GM23338 (cell line): Measurements from ENCODE around the gene FLT3. TPM values are rescaled to one million over a fixed set of nuclear protein-coding genes. Genes with fewer than 3 reads are reported as not detected.

Source experiments
- ATAC-seq: fragments of 200-7000 bp; cut with Tn5 transposase; 3 replicates; pipeline ENCODE4 v1.9.1; 2020
- DNase-seq: peaks from one replicate; pipeline ENCODE4 v3.0.0-alpha.2; 2015; ENCODE audit warnings: low spot score
- H2AFZ ChIP-seq: fragments of 200-600 bp; sonication (generic); 2 replicates; pipeline ENCODE4 v1.8.0; 2016; ENCODE audit warnings: antibody characterized with exemption, mild to moderate bottlenecking, moderate library complexity
- H3F3A ChIP-seq: fragments of 200-600 bp; sonication (generic); replicated peaks from 2 replicates; pipeline ENCODE4 v1.8.0; 2017; ENCODE audit warnings: antibody characterized with exemption, mixed run types, low read depth
- H3K27ac ChIP-seq: fragments of 200-600 bp; sonication (generic); 2 replicates; pipeline ENCODE4 v1.6.1; 2016; ENCODE audit warnings: low read depth
- H3K27me3 ChIP-seq: fragments of 200-600 bp; sonication (generic); 2 replicates; pipeline ENCODE4 v1.8.0; 2016; ENCODE audit warnings: mild to moderate bottlenecking, mixed run types, moderate library complexity; ENCODE audit not compliant: insufficient read depth
- H3K36me3 ChIP-seq: fragments of 200-600 bp; sonication (generic); 2 replicates; pipeline ENCODE4 v1.8.0; 2016; ENCODE audit warnings: mild to moderate bottlenecking; ENCODE audit not compliant: insufficient read depth
- H3K4me1 ChIP-seq: fragments of 200-600 bp; sonication (generic); 2 replicates; pipeline ENCODE4 v1.8.0; 2016; ENCODE audit warnings: mild to moderate bottlenecking, moderate library complexity; ENCODE audit not compliant: insufficient read depth
- H3K4me2 ChIP-seq: fragments of 200-600 bp; sonication (generic); 2 replicates; pipeline ENCODE4 v1.7.1; 2017; ENCODE audit warnings: mixed run types
- H3K4me3 ChIP-seq: fragments of 200-600 bp; sonication (generic); 2 replicates; pipeline ENCODE4 v1.6.1; 2016; ENCODE audit warnings: mixed run types
- H3K79me2 ChIP-seq: fragments of 200-600 bp; sonication (generic); replicated peaks from 2 replicates; pipeline ENCODE4 v1.8.0; 2017; ENCODE audit warnings: mild to moderate bottlenecking; ENCODE audit not compliant: insufficient read depth
- H3K9me2 ChIP-seq: fragments of 200-600 bp; sonication (generic); 2 replicates; pipeline ENCODE4 v1.8.0; 2017; ENCODE audit not compliant: insufficient read depth
- H4K20me1 ChIP-seq: fragments of 200-600 bp; sonication (generic); replicated peaks from 2 replicates; pipeline ENCODE4 v1.8.0; 2017; ENCODE audit warnings: mild to moderate bottlenecking; ENCODE audit not compliant: insufficient read depth
- H3K27ac Mint-ChIP-seq: 2 replicates; pipeline ENCODE4 v1.8.0; 2020; ENCODE audit warnings: inconsistent platforms, mild to moderate bottlenecking, moderate library complexity, mixed read lengths
- H3K27me3 Mint-ChIP-seq: 3 replicates; pipeline ENCODE4 v1.8.0; 2022; ENCODE audit warnings: low read depth, mild to moderate bottlenecking, moderate library complexity, mixed read lengths, inconsistent platforms; ENCODE audit not compliant: insufficient read depth, poor library complexity
- H3K36me3 Mint-ChIP-seq: 3 replicates; pipeline ENCODE4 v1.8.0; 2021; ENCODE audit warnings: low read depth, mild to moderate bottlenecking, inconsistent platforms, moderate library complexity, mixed read lengths
- H3K4me1 Mint-ChIP-seq: 3 replicates; pipeline ENCODE4 v1.8.0; 2020; ENCODE audit warnings: mild to moderate bottlenecking, inconsistent platforms, mixed read lengths
- H3K4me3 Mint-ChIP-seq: 3 replicates; pipeline ENCODE4 v1.8.0; 2021; ENCODE audit warnings: moderate library complexity, mild to moderate bottlenecking, inconsistent platforms, mixed read lengths
- H3K9me3 Mint-ChIP-seq: 3 replicates; pipeline ENCODE4 v1.8.0; 2020; ENCODE audit warnings: moderate library complexity, mild to moderate bottlenecking, inconsistent platforms, mixed read lengths
- CTCF ChIP-seq, 2 experiments: fragments of 200-600 bp in 1 of 2; sonication (generic) in 1 of 2; conservative IDR thresholded peaks; 2 replicates each; pipeline versions ENCODE4 v1.5.1 to v1.6.1; 2016 to 2017; ENCODE audit warnings: antibody characterized with exemption in 2 of 2, low read depth in 2 of 2, mild to moderate bottlenecking in 2 of 2, moderate library complexity in 1 of 2
- ETS1 ChIP-seq: IDR thresholded peaks from 2 replicates; pipeline ENCODE4 v1.6.1; 2016; ENCODE audit warnings: antibody characterized with exemption
- EZH2 ChIP-seq: fragments of 200-600 bp; sonication (generic); IDR thresholded peaks from one replicate; pipeline ENCODE4 v1.8.0; 2017; ENCODE audit warnings: antibody characterized with exemption, mild to moderate bottlenecking, low read depth; ENCODE audit not compliant: unreplicated experiment
- EZH2phosphoT487 ChIP-seq: fragments of 200-600 bp; sonication (generic); IDR thresholded peaks from one replicate; pipeline ENCODE4 v1.8.1; 2018; ENCODE audit warnings: antibody characterized with exemption; ENCODE audit not compliant: unreplicated experiment
- STAT1 ChIP-seq: IDR thresholded peaks from one replicate; pipeline ENCODE4 v1.6.1; 2016; ENCODE audit warnings: antibody characterized with exemption; ENCODE audit not compliant: unreplicated experiment
- ZNF114 ChIP-seq: fragments of 250-450 bp; sonication (Bioruptor Pico); IDR thresholded peaks from 2 replicates; pipeline ENCODE4 v1.5.0; 2020; ENCODE audit warnings: mild to moderate bottlenecking, moderate library complexity
- ZNF331 ChIP-seq: fragments of 250-450 bp; sonication (Bioruptor Pico); IDR thresholded peaks from 2 replicates; pipeline ENCODE4 v1.5.0; 2020; ENCODE audit warnings: low read depth, mild to moderate bottlenecking, moderate library complexity
- polyA plus RNA-seq: library from polyadenylated mRNA; unstranded; fragments of >200 nt; fragmentation: Nextera tagmentation; extraction: Ambion mirVana; gene quantifications from 2 replicates; pipeline ENCODE4 v1.2.1, GENCODE V29; 2016
- total RNA-seq: library from RNA; depleted of rRNA; stranded (reverse); fragments of >200 nt; shearing (Covaris generic); gene quantifications from 2 replicates; pipeline ENCODE4 v1.2.3, GENCODE V29; 2014
- TF ChIP-seq, protein P1 (sequence below): IDR thresholded peaks from one replicate; pipeline ENCODE4 v1.6.1; 2018; ENCODE audit warnings: antibody characterized with exemption; ENCODE audit not compliant: unreplicated experiment
- TF ChIP-seq, protein P2 (sequence below): fragments of 250-450 bp; sonication (Bioruptor Pico); IDR thresholded peaks from 2 replicates; pipeline ENCODE4 v1.5.0; 2020; ENCODE audit warnings: mild to moderate bottlenecking, moderate library complexity

The FLT3 gene
- total and polyA plus RNA-seq, 2 experiments from 2014 or later = 0.17 to 0.44 TPM

DNA sequence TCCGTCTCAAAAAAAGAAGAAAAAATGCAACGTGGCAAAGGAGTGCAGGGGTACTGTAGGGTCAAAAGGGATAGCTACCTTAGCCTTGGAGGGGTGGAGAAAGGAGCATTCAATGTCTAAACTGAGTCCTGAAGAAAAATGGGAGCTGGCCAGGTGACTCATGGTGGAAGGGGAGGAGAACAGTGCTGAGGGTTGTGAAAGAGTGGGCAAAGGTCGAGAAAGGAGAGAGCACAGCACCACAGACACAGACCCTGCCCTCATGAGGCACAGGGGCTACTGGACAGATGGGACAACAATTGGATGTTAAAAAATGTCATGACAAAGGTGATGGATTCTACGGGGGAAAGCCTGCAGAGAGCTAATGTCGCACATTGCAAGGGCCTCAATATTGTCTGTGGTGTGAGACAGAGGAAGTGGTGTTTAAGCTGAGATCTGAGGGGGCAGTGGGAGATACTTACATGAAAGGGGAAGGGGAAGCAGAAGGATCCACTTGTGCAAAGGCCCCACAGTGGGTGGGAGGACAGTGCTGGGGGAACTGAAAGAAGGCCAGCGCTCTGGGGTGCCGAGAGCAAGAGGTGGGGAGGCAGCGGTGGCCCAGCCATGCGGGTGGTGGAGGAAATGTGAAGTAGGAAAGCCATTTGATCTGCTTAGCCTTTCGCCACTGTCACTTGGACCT lies 69.0 kb downstream of the FLT3 start:
- Histone ChIP-seq H3K36me3 (no peaks in the 10 kb centered on the region), H3K79me2 (no peaks in the 10 kb centered on the region), H3K27ac (no peak overlapping the region), H3K4me2 (no peak overlapping the region), H3F3A (no peaks in the 10 kb centered on the region), H3K4me3 (no peak overlapping the region), H2AFZ (no peak overlapping the region), H4K20me1 (no peaks in the 10 kb centered on the region), H3K27me3 (no peaks in the 10 kb centered on the region), H3K9me2 (no peaks in the 10 kb centered on the region), H3K4me1 (peaks cover 6% of the 10 kb centered on the region; the same call in 1 of the 2 replicates)
- Mint-ChIP-seq H3K36me3 (no peaks in the 10 kb centered on the region), H3K27me3 (peaks cover 10% of the 10 kb centered on the region), H3K27ac (no peak overlapping the region), H3K4me1 (peaks cover 2% of the 10 kb centered on the region; the same call in 2 of the 3 replicates), H3K4me3 (no peak overlapping the region), H3K9me3 (no peaks in the 10 kb centered on the region; the same call in 2 of the 3 replicates)
- DNase-seq = no peak
- no peak for ATAC-seq
- TF ChIP-seq ETS1 (no peak), CTCF (conservative IDR thresholded peaks at IDR 0.05; ENCODE audit: low read depth in 2 of 2) (no peak), EZH2phosphoT487 (no peak), ZNF114 (CRISPR knock-in tag) (no peak), ZNF331 (CRISPR knock-in tag) (no peak), EZH2 (no peak), STAT1 (no peak)
- TF ChIP-seq, protein P1, sequence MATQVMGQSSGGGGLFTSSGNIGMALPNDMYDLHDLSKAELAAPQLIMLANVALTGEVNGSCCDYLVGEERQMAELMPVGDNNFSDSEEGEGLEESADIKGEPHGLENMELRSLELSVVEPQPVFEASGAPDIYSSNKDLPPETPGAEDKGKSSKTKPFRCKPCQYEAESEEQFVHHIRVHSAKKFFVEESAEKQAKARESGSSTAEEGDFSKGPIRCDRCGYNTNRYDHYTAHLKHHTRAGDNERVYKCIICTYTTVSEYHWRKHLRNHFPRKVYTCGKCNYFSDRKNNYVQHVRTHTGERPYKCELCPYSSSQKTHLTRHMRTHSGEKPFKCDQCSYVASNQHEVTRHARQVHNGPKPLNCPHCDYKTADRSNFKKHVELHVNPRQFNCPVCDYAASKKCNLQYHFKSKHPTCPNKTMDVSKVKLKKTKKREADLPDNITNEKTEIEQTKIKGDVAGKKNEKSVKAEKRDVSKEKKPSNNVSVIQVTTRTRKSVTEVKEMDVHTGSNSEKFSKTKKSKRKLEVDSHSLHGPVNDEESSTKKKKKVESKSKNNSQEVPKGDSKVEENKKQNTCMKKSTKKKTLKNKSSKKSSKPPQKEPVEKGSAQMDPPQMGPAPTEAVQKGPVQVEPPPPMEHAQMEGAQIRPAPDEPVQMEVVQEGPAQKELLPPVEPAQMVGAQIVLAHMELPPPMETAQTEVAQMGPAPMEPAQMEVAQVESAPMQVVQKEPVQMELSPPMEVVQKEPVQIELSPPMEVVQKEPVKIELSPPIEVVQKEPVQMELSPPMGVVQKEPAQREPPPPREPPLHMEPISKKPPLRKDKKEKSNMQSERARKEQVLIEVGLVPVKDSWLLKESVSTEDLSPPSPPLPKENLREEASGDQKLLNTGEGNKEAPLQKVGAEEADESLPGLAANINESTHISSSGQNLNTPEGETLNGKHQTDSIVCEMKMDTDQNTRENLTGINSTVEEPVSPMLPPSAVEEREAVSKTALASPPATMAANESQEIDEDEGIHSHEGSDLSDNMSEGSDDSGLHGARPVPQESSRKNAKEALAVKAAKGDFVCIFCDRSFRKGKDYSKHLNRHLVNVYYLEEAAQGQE = no peak
- TF ChIP-seq, protein P2, sequence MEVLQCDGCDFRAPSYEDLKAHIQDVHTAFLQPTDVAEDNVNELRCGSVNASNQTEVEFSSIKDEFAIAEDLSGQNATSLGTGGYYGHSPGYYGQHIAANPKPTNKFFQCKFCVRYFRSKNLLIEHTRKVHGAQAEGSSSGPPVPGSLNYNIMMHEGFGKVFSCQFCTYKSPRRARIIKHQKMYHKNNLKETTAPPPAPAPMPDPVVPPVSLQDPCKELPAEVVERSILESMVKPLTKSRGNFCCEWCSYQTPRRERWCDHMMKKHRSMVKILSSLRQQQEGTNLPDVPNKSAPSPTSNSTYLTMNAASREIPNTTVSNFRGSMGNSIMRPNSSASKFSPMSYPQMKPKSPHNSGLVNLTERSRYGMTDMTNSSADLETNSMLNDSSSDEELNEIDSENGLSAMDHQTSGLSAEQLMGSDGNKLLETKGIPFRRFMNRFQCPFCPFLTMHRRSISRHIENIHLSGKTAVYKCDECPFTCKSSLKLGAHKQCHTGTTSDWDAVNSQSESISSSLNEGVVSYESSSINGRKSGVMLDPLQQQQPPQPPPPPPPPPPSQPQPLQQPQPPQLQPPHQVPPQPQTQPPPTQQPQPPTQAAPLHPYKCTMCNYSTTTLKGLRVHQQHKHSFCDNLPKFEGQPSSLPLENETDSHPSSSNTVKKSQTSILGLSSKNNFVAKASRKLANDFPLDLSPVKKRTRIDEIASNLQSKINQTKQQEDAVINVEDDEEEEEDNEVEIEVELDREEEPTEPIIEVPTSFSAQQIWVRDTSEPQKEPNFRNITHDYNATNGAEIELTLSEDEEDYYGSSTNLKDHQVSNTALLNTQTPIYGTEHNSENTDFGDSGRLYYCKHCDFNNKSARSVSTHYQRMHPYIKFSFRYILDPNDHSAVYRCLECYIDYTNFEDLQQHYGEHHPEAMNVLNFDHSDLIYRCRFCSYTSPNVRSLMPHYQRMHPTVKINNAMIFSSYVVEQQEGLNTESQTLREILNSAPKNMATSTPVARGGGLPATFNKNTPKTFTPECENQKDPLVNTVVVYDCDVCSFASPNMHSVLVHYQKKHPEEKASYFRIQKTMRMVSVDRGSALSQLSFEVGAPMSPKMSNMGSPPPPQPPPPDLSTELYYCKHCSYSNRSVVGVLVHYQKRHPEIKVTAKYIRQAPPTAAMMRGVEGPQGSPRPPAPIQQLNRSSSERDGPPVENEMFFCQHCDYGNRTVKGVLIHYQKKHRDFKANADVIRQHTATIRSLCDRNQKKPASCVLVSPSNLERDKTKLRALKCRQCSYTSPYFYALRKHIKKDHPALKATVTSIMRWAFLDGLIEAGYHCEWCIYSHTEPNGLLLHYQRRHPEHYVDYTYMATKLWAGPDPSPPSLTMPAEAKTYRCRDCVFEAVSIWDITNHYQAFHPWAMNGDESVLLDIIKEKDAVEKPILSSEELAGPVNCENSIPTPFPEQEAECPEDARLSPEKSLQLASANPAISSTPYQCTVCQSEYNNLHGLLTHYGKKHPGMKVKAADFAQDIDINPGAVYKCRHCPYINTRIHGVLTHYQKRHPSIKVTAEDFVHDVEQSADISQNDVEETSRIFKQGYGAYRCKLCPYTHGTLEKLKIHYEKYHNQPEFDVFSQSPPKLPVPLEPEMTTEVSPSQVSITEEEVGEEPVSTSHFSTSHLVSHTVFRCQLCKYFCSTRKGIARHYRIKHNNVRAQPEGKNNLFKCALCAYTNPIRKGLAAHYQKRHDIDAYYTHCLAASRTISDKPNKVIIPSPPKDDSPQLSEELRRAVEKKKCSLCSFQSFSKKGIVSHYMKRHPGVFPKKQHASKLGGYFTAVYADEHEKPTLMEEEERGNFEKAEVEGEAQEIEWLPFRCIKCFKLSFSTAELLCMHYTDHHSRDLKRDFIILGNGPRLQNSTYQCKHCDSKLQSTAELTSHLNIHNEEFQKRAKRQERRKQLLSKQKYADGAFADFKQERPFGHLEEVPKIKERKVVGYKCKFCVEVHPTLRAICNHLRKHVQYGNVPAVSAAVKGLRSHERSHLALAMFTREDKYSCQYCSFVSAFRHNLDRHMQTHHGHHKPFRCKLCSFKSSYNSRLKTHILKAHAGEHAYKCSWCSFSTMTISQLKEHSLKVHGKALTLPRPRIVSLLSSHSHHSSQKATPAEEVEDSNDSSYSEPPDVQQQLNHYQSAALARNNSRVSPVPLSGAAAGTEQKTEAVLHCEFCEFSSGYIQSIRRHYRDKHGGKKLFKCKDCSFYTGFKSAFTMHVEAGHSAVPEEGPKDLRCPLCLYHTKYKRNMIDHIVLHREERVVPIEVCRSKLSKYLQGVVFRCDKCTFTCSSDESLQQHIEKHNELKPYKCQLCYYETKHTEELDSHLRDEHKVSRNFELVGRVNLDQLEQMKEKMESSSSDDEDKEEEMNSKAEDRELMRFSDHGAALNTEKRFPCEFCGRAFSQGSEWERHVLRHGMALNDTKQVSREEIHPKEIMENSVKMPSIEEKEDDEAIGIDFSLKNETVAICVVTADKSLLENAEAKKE = no peak
